Stimulated activated CD4-positive, alpha-beta T cell treated with anti-CD3 and anti-CD28 coated beads, Interleukin-4, amount 100 ng/mL, for 48 hours (primary cell): ENCODE measurements around the gene ADGRF5.
"Not testable (repeated sequence)": the region's sequence is repeated elsewhere in the genome, so short reads cannot be mapped to it uniquely, and the experiment has no call there.

Experiments used
- DNase-seq, 2 donors: peaks; one replicate each; pipeline ENCODE4 v3.0.0-alpha.2; 2020; ENCODE audit warnings: low read depth in 2 of 2

The ADGRF5 gene

GRCh38 chr6:46891252-46891795 lies 30.4 kb downstream of the ADGRF5 start:
- DNase-seq, result no peak

- DNase-seq, result no peak
These were observed 33.2 kb downstream of the ADGRF5 start for GRCh38 chr6:46888578-46888977.

- DNase-seq, result no peak
These were observed 33.7 kb downstream of the ADGRF5 start for GRCh38 chr6:46888031-46888430.

GRCh38 chr6:46882645-46883044 lies 39.1 kb downstream of the ADGRF5 start:
- no peak for DNase-seq

GRCh38 chr6:46879003-46879402 lies 42.7 kb downstream of the ADGRF5 start:
- DNase-seq, result no peak

- no peak for DNase-seq
These were observed 45.6 kb downstream of the ADGRF5 start for GRCh38 chr6:46876126-46876525.

GRCh38 chr6:46867411-46867810 lies 54.3 kb downstream of the ADGRF5 start:
- DNase-seq, result no peak

- no peak for DNase-seq
These were observed 56.5 kb downstream of the ADGRF5 start for GRCh38 chr6:46865221-46865620.

GRCh38 chr6:46863791-46864190 lies 57.9 kb downstream of the ADGRF5 start:
- DNase-seq, result no peak

- no peak for DNase-seq
These were observed 59.4 kb downstream of the ADGRF5 start for GRCh38 chr6:46862381-46862780.

GRCh38 chr6:46855966-46856365 lies 65.8 kb downstream of the ADGRF5 start:
- peak; percentile 7 to 14 for DNase-seq

GRCh38 chr6:46851576-46851975 lies 70.2 kb downstream of the ADGRF5 start:
- DNase-seq, result not testable (repeated sequence)

- no peak for DNase-seq
These were observed 70.9 kb downstream of the ADGRF5 start for GRCh38 chr6:46850792-46851191.

- no peak for DNase-seq
These were observed 72.4 kb downstream of the ADGRF5 start for GRCh38 chr6:46849361-46849690.

GRCh38 chr6:46848684-46849360 lies 72.9 kb downstream of the ADGRF5 start:
- peak; percentile 48 to 64 for DNase-seq

- no peak for DNase-seq
These were observed 76.6 kb downstream of the ADGRF5 start for GRCh38 chr6:46845126-46845525.

- not testable (repeated sequence) for DNase-seq
These were observed 79.4 kb downstream of the ADGRF5 start for GRCh38 chr6:46842252-46842846.

- no peak for DNase-seq
These were observed 83.7 kb downstream of the ADGRF5 start for GRCh38 chr6:46838033-46838432.

- DNase-seq, result not testable (repeated sequence)
These were observed 86.7 kb downstream of the ADGRF5 start for GRCh38 chr6:46834991-46835390.

- not testable (repeated sequence) for DNase-seq
These were observed 87.4 kb downstream of the ADGRF5 start for GRCh38 chr6:46834257-46834916.

- no peak for DNase-seq
These were observed 88.9 kb downstream of the ADGRF5 start for GRCh38 chr6:46832816-46833215.

- no peak for DNase-seq
These were observed 92.8 kb downstream of the ADGRF5 start for GRCh38 chr6:46828939-46829338.

- DNase-seq, result no peak
These were observed 100.3 kb downstream of the ADGRF5 start for GRCh38 chr6:46821458-46821881.
